Head of caudate nucleus (tissue), 42 donors: ENCODE measurements around the gene USH2A.
A peak's percentile ranks its signal among the peaks of the same experiment; 100 is the strongest.

Experiments used
- DNase-seq, 42 donors: peaks; one replicate each; pipeline versions ENCODE4 v3.0.0 to v3.0.0-alpha.2; 2020 to 2021; ENCODE audit warnings: mixed read lengths in 7 of 42
- intact Hi-C: fragments of 100-400 bp; cut with DNase I; formaldehyde crosslinking; loops from one replicate; pipeline ENCODE4 v1.15.0; 2022

USH2A gene

DNA sequence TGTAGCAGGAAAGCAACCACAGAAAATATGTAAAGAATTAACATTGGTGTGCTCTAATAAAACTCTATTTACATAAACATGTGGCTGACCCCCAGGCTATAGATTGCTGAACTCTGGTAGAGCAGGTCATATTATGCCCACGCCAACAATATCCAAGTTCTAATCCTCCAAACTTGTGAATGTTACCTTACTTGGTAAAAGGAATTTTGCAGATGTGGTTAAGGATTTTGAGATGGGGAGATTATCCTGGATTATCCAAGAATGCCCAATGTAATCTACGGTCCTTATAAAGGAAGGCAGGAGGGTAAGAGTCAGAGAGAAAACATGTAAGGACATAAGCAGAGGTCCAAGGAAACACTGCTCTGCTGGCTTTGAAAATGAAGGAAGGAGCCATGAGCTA is 201.0 kb downstream of the USH2A start:
- intact Hi-C loops: no loop called here
- DNase-seq: no peak

DNA sequence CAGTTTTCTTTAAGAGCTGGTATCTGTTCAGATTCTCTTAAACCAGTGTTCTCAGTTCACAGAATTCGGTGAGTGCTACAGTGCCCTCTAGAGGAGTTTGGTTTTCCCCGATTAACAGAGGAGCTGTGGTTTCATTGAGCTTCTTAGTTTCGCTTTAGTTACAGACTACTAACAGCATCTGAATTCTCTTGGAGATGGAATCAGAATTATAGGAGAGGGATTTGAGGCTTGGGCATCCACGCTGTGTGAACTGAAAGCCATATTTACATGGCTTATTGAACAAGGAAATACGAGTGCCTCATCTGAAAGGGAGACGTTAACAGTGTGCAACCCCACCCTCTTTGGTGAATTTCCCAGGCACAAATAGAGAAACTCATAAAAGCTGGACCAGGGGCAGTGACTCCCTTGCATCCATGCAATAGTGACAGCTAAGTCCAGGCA is 202.0 kb downstream of the USH2A start:
- peak in 37 of 42 donors; percentile 17 to 86 (median 64) for DNase-seq
- intact Hi-C loops: no loop called here

GRCh38 chr1:216216305-216216704 is 206.9 kb downstream of the USH2A start:
- intact Hi-C loops: no loop called here
- no peak for DNase-seq

GRCh38 chr1:216215169-216215568 is 208.1 kb downstream of the USH2A start:
- DNase-seq: no peak
- intact Hi-C loops: no loop called here

DNA sequence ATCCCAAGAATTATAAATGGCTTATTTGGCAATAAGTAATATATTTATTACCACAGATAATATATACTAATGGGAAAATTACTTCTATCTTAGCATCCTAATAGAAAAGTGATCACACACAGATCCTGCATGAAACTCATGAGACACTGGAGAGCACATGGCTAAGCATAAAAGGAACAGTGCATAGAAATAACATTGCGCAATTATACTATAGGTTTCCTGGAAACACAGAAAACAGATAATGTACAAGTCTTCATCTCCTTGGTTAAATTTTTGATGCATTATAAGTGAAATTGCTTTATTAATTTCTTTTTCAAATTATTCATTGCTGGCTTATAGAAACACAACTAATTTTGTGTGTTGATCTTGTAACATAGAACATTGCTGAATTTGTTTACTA is 210.4 kb downstream of the USH2A start:
- no peak for DNase-seq
- intact Hi-C loops: no loop called here

DNA sequence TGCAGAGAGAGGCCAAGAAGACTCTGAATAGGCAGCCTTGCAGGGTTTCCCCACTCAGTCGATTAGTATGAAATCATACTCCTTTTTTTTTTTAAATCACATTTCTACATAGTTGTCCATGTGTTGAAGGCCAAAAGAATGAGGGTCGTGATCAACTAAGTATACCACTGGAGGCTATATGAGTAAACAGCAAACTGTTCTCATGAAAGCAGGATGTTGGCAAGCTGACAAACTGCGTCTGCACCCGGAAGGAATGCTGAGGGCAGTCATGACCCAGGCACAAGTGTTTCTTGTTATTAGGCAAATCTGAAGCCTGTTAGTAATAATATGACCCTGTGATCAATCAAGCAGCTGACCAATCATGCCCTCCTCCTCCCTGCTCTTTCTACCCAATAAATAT is 213.2 kb downstream of the USH2A start:
- DNase-seq: no peak
- intact Hi-C loops: no loop called here

DNA sequence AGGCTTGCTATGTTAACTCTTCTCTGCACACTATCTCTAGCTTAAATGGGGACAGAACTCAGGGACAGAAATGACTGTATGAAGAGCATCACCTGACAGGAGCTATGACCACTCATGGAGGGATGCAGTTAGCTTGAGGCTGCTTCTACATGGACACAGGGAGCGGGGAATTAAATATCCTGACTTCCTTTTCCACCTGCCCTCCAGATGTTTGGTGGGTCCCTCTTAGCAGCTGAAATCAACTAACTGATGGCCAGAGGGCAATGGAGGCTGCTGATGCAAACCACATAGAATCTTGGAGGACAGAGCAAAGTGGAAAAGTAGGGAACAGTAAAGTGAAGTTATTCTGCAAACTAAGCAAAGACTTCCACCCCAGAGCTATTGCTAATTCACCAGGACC is 214.1 kb downstream of the USH2A start:
- DNase-seq: no peak
- intact Hi-C loops: no loop called here

- intact Hi-C loops: no loop called here
- no peak for DNase-seq
Observed at GRCh38 chr1:216207154-216207553, 216.1 kb downstream of the USH2A start.

DNA sequence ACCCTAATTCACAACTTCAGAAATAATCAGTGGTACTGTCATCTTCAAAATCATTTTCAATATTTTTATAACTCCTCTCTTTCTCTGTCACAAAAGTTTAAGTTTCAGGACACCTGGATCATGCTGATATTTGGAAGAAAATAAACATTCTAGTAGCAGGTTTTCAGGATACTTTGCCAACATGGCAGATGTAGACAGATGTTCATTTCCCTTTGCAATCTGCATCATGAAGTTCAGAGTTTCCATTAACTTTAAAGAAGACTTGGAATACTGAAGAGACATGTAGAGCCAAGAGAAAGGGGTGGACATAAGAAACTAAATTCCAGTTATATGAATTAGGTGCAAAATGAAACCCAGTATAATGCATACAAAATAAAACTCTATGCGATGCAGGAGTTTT is 218.1 kb downstream of the USH2A start:
- intact Hi-C loops: no loop called here
- no peak for DNase-seq

DNA sequence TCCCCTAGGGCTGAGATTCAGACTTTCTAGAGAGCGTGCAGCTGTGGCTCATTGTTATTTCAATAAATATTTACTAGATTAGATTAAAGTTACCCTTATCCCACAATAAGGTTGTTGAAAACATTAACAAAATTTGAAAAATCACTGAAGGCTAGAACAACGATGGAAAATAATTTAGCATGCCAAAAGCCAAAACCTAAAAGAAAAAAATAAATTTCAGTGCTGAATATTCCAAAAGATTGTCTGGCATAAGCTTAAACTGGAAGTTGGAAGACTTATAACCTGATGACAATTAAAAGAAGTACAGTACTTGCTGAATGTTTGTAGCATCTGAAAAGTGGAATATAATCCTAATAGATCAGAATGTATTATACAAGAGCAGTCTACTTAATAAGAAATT is 221.3 kb downstream of the USH2A start:
- intact Hi-C loops: no loop called here
- no peak for DNase-seq

GRCh38 chr1:216200941-216201340 is 222.3 kb downstream of the USH2A start:
- DNase-seq: no peak
- intact Hi-C loops: no loop called here

- intact Hi-C loops: no loop called here
- DNase-seq: no peak
Observed at GRCh38 chr1:216194721-216195120, 228.5 kb downstream of the USH2A start.

GRCh38 chr1:216193839-216194443 is 229.3 kb downstream of the USH2A start:
- no peak for DNase-seq
- intact Hi-C loops: no loop called here

DNA sequence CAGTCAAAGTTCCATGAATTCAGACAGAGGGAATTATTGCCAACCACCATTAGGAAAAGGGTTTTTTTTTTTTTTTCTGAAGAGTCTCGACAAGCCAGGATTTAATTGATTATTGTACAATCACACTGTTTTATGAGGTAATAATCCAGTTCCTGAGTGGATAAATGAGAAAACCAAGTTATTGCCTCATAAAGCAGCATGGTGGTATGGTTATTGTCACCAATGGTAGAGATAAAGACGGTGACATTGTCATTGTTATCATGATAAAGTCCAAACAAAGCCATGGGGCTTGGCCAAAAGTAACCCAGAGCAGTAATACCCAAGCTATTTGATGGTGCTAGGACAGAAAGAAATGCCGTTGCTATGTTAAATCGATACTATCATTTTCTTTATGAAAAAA is 232.8 kb downstream of the USH2A start:
- intact Hi-C loops: no loop called here
- DNase-seq: no peak

GRCh38 chr1:216186816-216187215 is 236.4 kb downstream of the USH2A start:
- no peak for DNase-seq
- intact Hi-C loops: no loop called here

DNA sequence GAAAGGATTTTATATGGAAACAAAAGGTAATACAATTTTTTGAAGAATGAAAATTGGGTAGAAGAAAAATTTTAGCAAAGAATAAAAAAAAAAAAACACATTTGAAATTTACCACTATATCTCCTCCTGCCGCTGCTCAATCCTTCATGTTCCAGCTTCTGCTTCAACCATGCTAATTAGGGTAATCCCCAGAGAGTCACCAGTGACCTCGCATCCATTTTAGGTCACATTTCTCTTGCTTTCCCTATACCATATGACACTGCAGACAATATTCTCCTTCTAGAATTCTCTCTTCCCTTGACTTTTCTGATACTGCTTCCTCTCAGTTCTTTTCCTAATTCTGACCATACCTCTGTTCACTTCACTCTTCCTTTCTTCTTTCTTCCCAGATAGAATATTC is 237.1 kb downstream of the USH2A start:
- DNase-seq: no peak
- intact Hi-C loops: no loop called here

- intact Hi-C loops: no loop called here
- DNase-seq: no peak
Observed at GRCh38 chr1:216184126-216184680, 239.0 kb downstream of the USH2A start.

DNA sequence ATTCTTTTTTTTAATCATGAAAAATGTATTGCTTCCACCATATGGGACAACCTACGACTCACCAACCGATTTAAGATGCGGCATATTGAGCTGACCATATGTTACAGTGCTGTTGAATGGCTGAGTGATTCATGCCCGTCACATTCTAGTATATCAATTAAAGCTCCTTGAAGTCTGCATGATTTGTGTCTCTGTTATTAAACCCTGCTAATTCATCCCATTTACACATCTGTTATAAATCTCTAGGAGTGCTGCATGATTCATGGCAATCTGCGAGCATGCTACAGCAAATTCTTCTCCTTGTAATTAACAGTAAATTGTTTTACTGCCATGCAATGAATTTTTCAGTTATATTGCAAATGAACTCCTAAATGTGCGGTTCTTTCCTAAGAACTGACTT is 239.8 kb downstream of the USH2A start:
- DNase-seq: no peak

DNA sequence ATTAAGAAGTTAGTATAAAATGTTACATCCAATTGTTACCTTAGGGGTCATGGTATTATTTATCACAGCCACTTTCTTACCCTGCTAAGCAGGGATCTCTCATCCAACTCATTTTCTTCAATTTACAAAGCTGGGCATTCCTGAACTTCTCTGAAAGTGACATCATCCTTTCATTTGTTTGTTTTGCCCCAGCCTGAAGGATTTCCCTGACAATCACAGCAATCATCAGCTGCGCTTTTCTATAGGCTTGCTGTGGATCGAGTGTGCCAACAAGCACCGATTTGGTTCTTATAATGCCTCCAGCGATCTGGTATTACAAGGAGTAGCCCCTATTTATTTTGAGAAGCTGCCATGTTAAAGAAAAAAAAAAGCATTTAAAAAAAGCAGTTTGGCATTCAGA is 240.2 kb downstream of the USH2A start:
- no peak for DNase-seq
- intact Hi-C loops: no loop called here

More for the DNA sequence above, 239.8 kb downstream of the USH2A start:
- intact Hi-C loops: no loop called here

GRCh38 chr1:216181590-216181989 is 241.7 kb downstream of the USH2A start:
- intact Hi-C loops: no loop called here
- DNase-seq: no peak

- intact Hi-C loops: no loop called here
- no peak for DNase-seq
Observed at GRCh38 chr1:216178281-216178680, 245.0 kb downstream of the USH2A start.

DNA sequence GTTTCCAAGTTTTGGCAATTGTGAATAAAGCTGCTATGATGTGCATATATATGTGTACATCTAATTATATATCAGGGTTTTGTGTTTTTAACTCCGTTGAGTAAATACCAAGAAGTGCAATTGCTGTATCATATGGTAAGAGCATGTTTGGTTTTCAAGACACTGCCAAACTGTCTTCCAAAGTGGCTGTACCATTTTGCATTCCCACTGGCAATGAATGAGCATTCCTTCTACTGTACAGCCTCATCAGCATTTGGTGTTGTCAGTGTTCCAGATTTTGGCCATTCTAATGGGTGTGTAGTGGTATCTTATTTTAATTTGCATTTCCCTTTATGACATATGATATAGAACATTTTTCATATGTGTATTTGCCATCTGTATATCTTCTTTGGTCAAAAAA is 246.3 kb downstream of the USH2A start:
- intact Hi-C loops: no loop called here

More for the DNA sequence above, 246.3 kb downstream of the USH2A start:
- no peak for DNase-seq
